Vagina (tissue), 2 donors: ENCODE data around the gene CC2D1A.

ENCODE experiments used
- CTCF ChIP-seq, 3 experiments: fragments of 450-650 bp in 2 of 3; fragments of 200-600 bp in 1 of 3; sonication (generic) in 1 of 3; IDR thresholded peaks; one replicate each; pipeline ENCODE4 v1.5.1; 2017 to 2019; ENCODE audit warnings: antibody characterized with exemption in 3 of 3, mild to moderate bottlenecking in 2 of 3, moderate library complexity in 2 of 3
- POLR2A ChIP-seq, 2 donors: fragments of 450-650 bp; IDR thresholded peaks; one replicate each; pipeline ENCODE4 v1.6.1; 2017; ENCODE audit warnings: antibody characterized with exemption in 2 of 2, mild to moderate bottlenecking in 2 of 2, moderate library complexity in 2 of 2

GRCh38 chr19:13902993-13903555 is 2.9 kb upstream of the CC2D1A start:
- no peak for TF ChIP-seq CTCF (IDR thresholded peaks at IDR 0.05)
- TF ChIP-seq POLR2A (IDR thresholded peaks at IDR 0.05): no peak
